ENCODE measurements around the gene CAGE1.
"Not testable (repeated sequence)": the region's sequence is repeated elsewhere in the genome, so short reads cannot be mapped to it uniquely, and the experiment has no call there.

Gene CAGE1

DNA sequence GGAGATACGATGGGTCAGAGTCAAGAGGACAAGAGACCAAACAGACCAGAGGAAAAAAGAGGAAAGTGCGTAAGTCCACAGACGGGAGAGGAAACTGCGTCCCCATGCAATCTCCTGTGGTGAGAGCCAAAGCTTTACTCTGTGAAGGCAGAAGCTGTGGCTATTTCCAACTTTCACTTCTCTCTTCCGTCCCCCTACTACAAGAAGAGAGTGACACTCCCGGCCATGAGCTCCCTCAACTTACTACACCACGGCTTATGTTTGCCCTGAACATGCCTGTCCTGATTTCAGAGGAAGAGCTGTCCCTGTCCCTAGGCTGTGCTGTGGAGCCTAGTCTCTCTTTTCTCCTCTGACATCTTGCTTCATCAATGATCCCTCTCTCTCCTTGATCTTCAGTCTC, 65.0 kb downstream of the CAGE1 start:
- H3K27ac ChIP-seq, result no peak overlapping the region
- TF ChIP-seq, protein P1, sequence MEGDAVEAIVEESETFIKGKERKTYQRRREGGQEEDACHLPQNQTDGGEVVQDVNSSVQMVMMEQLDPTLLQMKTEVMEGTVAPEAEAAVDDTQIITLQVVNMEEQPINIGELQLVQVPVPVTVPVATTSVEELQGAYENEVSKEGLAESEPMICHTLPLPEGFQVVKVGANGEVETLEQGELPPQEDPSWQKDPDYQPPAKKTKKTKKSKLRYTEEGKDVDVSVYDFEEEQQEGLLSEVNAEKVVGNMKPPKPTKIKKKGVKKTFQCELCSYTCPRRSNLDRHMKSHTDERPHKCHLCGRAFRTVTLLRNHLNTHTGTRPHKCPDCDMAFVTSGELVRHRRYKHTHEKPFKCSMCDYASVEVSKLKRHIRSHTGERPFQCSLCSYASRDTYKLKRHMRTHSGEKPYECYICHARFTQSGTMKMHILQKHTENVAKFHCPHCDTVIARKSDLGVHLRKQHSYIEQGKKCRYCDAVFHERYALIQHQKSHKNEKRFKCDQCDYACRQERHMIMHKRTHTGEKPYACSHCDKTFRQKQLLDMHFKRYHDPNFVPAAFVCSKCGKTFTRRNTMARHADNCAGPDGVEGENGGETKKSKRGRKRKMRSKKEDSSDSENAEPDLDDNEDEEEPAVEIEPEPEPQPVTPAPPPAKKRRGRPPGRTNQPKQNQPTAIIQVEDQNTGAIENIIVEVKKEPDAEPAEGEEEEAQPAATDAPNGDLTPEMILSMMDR (IDR thresholded peaks at IDR 0.05), result no peak
- no peak for TF ChIP-seq ZFX (IDR thresholded peaks at IDR 0.05; ENCODE audit: borderline replicate concordance)

DNA sequence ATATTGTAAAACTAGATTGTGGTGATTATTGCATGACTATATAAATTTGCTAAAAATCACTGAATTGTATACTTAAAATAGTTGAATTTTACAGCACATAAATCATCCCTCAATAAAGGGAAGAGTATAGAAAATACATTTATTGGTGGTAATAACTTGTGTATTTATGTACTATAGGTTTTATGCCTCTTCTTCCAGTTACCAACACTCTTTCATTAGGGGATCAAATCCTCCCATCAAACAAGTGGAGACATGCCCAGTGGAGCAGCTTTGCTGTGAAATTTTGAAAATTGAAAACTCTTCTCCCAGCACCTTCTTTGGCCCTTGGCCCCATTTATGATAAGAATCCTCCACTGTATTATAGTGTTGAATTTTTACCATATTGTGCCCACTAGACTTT, 66.5 kb downstream of the CAGE1 start:
- no peak for TF ChIP-seq ZFX (IDR thresholded peaks at IDR 0.05; ENCODE audit: borderline replicate concordance)
- TF ChIP-seq, protein P1 (IDR thresholded peaks at IDR 0.05), result no peak
- H3K27ac ChIP-seq, result no peak overlapping the region

DNA sequence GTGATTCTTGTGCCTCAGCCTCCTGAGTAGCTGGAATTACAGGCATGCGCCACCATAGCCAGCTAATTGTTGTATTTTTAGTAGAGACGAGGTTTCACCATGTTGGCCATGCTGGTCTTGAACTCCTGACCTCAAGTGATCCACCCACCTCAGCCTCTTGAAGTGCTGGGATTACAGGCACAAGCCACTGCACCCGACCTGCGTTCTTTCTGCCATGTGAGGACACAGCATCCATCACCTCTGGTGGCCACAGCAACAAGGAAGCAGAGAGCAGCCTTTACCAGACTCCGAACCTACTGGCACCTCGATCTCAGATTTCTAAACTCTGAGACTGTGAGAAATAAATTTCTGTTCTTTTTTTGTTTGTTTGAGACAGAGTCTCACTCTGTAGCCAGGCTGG, 67.7 kb downstream of the CAGE1 start:
- H3K27ac ChIP-seq, result not testable (repeated sequence)

DNA sequence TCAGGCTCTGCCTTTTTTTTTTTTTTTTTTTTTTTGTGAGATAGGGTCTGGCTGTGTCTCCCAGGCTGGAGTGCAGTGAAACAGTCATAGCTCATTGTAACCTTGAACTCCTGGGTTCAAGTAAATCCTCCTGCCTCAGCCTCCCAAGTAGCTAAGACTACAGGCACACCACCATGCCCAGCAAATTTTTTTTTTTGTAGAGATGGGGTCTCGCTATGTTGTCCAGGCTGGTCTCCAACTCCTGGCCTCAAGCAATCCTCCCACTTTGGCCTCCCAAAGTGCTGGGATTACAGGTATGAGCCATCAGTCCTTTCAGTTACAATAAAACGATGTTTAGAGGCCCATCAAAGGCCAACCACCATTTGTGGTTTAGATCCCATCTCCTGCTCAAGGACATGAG, 70.1 kb downstream of the CAGE1 start:
- H3K27ac ChIP-seq, result not testable (repeated sequence)

DNA sequence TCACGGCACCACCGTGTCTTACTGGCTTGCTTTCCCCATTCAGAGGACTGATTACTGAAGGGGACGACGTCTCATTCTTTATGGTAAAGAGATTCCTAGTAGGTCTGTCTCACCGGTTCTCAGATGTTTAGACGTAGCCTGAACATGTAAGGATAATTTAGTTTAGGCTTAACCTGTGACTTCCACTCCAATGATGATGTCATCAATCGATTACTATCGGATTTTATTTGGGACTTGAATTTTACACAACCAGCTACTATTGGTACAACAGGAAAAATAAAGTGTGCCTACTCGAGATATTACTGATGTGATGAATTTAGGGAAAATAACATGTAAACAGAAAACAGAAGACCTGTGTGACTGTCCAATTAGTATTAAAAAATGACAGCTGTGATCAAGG, 72.0 kb downstream of the CAGE1 start:
- no peak for TF ChIP-seq ZFX (IDR thresholded peaks at IDR 0.05; ENCODE audit: borderline replicate concordance)
- TF ChIP-seq, protein P1 (IDR thresholded peaks at IDR 0.05), result no peak
- no peak overlapping the region for H3K27ac ChIP-seq

DNA sequence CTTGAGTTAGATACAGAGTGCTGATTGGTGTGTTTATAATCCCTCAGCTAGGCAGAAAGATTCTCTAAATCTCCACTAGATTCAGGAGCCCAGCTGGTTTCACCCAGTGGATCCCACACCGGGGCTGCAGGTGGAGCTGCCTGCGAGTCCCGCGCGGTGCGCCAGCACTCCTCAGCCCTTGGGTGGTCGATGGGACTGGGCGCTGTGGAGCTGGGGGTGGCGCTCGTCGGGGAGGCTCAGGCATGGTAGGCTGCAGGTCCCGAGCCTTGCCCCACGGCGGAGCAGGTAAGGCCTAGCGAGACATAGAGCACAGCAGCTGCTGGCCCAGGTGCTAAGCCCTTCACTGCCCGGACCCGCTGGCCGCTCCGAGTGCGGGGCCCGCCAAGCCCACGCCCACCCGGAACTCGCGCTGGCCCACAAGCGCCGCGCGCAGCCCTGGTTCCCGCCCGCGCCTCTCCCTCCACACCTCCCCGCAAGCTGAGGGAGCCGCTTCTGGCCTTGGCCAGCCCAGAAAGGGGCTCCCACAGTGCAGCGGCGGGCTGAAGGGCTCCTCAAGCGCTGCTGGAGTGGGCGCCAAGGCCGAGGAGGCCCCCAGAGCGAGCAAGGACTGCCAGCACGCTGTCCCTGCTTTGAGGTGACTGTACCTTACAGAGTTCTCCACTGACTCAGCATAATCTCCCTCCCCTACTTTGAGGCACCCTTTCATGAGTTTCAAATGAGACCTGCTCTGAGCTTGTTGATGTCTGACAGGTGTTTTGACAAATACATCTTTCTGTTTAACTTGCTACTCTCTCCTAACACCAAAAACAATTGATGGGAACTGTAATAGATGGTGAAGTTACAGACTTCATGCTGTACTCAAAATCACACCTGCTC, 72.6 kb downstream of the CAGE1 start:
- no peak for TF ChIP-seq ZFX (IDR thresholded peaks at IDR 0.05; ENCODE audit: borderline replicate concordance)
- TF ChIP-seq, protein P1 (IDR thresholded peaks at IDR 0.05), result no peak
- no peak overlapping the region for H3K27ac ChIP-seq

DNA sequence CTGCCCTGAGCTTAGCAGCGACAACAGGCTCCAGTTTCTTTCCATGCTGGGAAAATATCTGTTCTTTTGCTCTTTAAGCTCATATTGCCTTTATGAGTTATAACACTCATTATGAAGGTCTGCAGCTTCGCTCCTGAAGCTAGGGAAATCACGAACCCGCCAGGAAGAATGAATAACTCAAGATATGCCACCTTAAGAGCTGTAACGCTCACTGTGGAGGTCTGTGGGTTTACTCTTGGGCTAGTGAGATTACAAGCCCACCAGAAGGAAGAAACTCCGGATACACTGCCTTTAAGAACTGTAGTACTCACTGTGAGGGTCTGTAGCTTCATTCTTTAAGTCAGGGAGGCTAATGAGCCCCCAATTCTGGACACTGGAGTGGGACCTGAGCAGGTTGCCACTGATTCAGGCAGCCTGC, 73.6 kb downstream of the CAGE1 start:
- TF ChIP-seq, protein P1 (IDR thresholded peaks at IDR 0.05), result no peak
- no peak for TF ChIP-seq ZFX (IDR thresholded peaks at IDR 0.05; ENCODE audit: borderline replicate concordance)
- no peak overlapping the region for H3K27ac ChIP-seq

DNA sequence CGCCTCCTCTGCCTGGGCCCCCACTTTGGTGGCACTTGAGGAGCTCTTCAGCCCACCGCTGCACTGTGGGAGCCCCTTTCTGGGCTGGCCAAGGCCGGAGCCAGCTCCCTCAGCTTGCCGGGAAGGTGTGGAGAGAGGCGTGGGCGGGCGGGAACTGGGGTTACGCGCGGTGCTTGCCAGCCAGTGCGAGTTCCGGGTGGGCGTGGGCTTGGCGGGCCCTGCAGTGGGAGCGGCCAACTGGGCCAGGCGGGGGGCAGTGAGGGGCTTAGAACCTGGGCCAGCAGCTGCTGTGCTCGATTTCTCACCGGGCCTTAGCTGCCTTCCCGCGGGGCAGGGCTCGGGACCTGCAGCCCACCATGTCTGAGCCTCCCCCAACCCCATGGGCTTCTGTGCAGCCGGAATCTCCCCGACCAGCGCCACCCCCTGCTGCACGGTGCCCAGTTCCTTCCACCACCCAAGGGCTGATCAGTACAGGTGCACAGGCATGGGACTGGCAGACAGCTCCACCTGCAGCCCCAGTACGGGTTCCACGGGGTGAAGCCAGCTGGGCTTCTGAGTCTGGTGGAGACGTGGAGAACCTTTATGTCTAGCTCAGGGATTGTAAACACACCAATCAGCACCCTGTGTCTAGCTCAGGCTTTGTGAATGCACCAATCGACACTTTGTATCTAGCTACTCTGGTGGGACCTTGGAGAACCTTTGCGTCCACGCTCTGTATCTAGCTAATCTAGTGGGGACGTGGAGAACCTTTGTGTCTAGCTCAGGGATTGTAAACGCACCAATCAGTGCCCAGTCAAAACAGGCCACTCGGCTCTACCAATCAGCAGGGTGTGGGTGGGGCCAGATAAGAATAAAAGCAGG, 74.2 kb downstream of the CAGE1 start:
- H3K27ac ChIP-seq, result not testable (repeated sequence)
